Ishikawa (cell line): ENCODE data around the gene FBXW8.

Source experiments
- CEBPB ChIP-seq: IDR thresholded peaks from 2 replicates; pipeline ENCODE4 v1.6.1; 2012
- CREB1 ChIP-seq: IDR thresholded peaks from 2 replicates; pipeline ENCODE4 v1.6.1; 2012; ENCODE audit warnings: low read depth
- EGR1 ChIP-seq: IDR thresholded peaks from 2 replicates; pipeline ENCODE4 v1.6.1; 2012
- EP300 ChIP-seq: IDR thresholded peaks from 2 replicates; pipeline ENCODE4 v1.6.1; 2012; ENCODE audit warnings: borderline replicate concordance
- FOXM1 ChIP-seq: IDR thresholded peaks from 2 replicates; pipeline ENCODE4 v1.6.1; 2012; ENCODE audit warnings: low read depth, borderline replicate concordance
- MAX ChIP-seq: IDR thresholded peaks from 2 replicates; pipeline ENCODE4 v1.6.1; 2012
- NFIC ChIP-seq: IDR thresholded peaks from 2 replicates; pipeline ENCODE4 v1.6.1; 2012
- RAD21 ChIP-seq: IDR thresholded peaks from 2 replicates; pipeline ENCODE4 v1.6.1; 2012; ENCODE audit warnings: low read depth
- REST ChIP-seq: IDR thresholded peaks from 2 replicates; pipeline ENCODE4 v1.6.1; 2012; ENCODE audit warnings: low read depth, mild to moderate bottlenecking
- TAF1 ChIP-seq: IDR thresholded peaks from 2 replicates; pipeline ENCODE4 v1.6.1; 2012; ENCODE audit warnings: low read depth, mild to moderate bottlenecking
- TCF12 ChIP-seq: IDR thresholded peaks from 2 replicates; pipeline ENCODE4 v1.6.1; 2012; ENCODE audit warnings: low read depth
- TEAD4 ChIP-seq: IDR thresholded peaks from 2 replicates; pipeline ENCODE4 v1.6.1; 2012
- USF1 ChIP-seq: IDR thresholded peaks from 2 replicates; pipeline ENCODE4 v1.6.1; 2012
- YY1 ChIP-seq: IDR thresholded peaks from 2 replicates; pipeline ENCODE4 v1.6.1; 2012; ENCODE audit warnings: low read depth
- ZBTB7A ChIP-seq: IDR thresholded peaks from 2 replicates; pipeline ENCODE4 v1.6.1; 2012; ENCODE audit warnings: low read depth

FBXW8 gene

GRCh38 chr12:117020536-117021220 lies 109.9 kb downstream of the FBXW8 start:
- TF ChIP-seq USF1 (no peak), REST (no peak), NFIC (no peak), CREB1 (no peak), ZBTB7A (no peak), TCF12 (no peak)

GRCh38 chr12:117022465-117022864 lies 111.7 kb downstream of the FBXW8 start:
- no peak for TF ChIP-seq ZBTB7A
- TF ChIP-seq YY1: no peak
- TF ChIP-seq MAX: no peak
- no peak for TF ChIP-seq TAF1
- no peak for TF ChIP-seq CEBPB

GRCh38 chr12:117023998-117024960 lies 113.5 kb downstream of the FBXW8 start:
- TF ChIP-seq CREB1: no peak
- TF ChIP-seq REST: no peak
- no peak for TF ChIP-seq RAD21
- TF ChIP-seq TCF12: no peak
- TF ChIP-seq NFIC: no peak
- TF ChIP-seq FOXM1: no peak
- TF ChIP-seq USF1: no peak

- no peak for TF ChIP-seq EP300
- no peak for TF ChIP-seq NFIC
- no peak for TF ChIP-seq USF1
- TF ChIP-seq YY1: no peak
- no peak for TF ChIP-seq RAD21
- TF ChIP-seq EGR1: no peak
- TF ChIP-seq TEAD4: no peak
- TF ChIP-seq CREB1: no peak
- no peak for TF ChIP-seq FOXM1
- no peak for TF ChIP-seq TCF12
- TF ChIP-seq MAX: no peak
- no peak for TF ChIP-seq REST
- no peak for TF ChIP-seq CEBPB
- TF ChIP-seq TAF1: no peak
- TF ChIP-seq ZBTB7A: no peak
Measured at GRCh38 chr12:117024961-117025480, 114.3 kb downstream of the FBXW8 start.
